GM23338 (cell line): Measurements from ENCODE around the gene FKBP1A. TPM values are rescaled to one million over a fixed set of nuclear protein-coding genes. Genes with fewer than 3 reads are reported as not detected.
A peak's percentile ranks its signal among the peaks of the same experiment; 100 is the strongest.

Experiments
- ATAC-seq: fragments of 200-7000 bp; cut with Tn5 transposase; 3 replicates; pipeline ENCODE4 v1.9.1; 2020
- DNase-seq: peaks from one replicate; pipeline ENCODE4 v3.0.0-alpha.2; 2015; ENCODE audit warnings: low spot score
- H2AFZ ChIP-seq: fragments of 200-600 bp; sonication (generic); 2 replicates; pipeline ENCODE4 v1.8.0; 2016; ENCODE audit warnings: antibody characterized with exemption, mild to moderate bottlenecking, moderate library complexity
- H3F3A ChIP-seq: fragments of 200-600 bp; sonication (generic); replicated peaks from 2 replicates; pipeline ENCODE4 v1.8.0; 2017; ENCODE audit warnings: antibody characterized with exemption, mixed run types, low read depth
- H3K27ac ChIP-seq: fragments of 200-600 bp; sonication (generic); 2 replicates; pipeline ENCODE4 v1.6.1; 2016; ENCODE audit warnings: low read depth
- H3K27me3 ChIP-seq: fragments of 200-600 bp; sonication (generic); 2 replicates; pipeline ENCODE4 v1.8.0; 2016; ENCODE audit warnings: mild to moderate bottlenecking, mixed run types, moderate library complexity; ENCODE audit not compliant: insufficient read depth
- H3K36me3 ChIP-seq: fragments of 200-600 bp; sonication (generic); 2 replicates; pipeline ENCODE4 v1.8.0; 2016; ENCODE audit warnings: mild to moderate bottlenecking; ENCODE audit not compliant: insufficient read depth
- H3K4me1 ChIP-seq: fragments of 200-600 bp; sonication (generic); 2 replicates; pipeline ENCODE4 v1.8.0; 2016; ENCODE audit warnings: mild to moderate bottlenecking, moderate library complexity; ENCODE audit not compliant: insufficient read depth
- H3K4me2 ChIP-seq: fragments of 200-600 bp; sonication (generic); 2 replicates; pipeline ENCODE4 v1.7.1; 2017; ENCODE audit warnings: mixed run types
- H3K4me3 ChIP-seq: fragments of 200-600 bp; sonication (generic); 2 replicates; pipeline ENCODE4 v1.6.1; 2016; ENCODE audit warnings: mixed run types
- H3K79me2 ChIP-seq: fragments of 200-600 bp; sonication (generic); replicated peaks from 2 replicates; pipeline ENCODE4 v1.8.0; 2017; ENCODE audit warnings: mild to moderate bottlenecking; ENCODE audit not compliant: insufficient read depth
- H3K9me2 ChIP-seq: fragments of 200-600 bp; sonication (generic); 2 replicates; pipeline ENCODE4 v1.8.0; 2017; ENCODE audit not compliant: insufficient read depth
- H4K20me1 ChIP-seq: fragments of 200-600 bp; sonication (generic); replicated peaks from 2 replicates; pipeline ENCODE4 v1.8.0; 2017; ENCODE audit warnings: mild to moderate bottlenecking; ENCODE audit not compliant: insufficient read depth
- H3K27ac Mint-ChIP-seq: 2 replicates; pipeline ENCODE4 v1.8.0; 2020; ENCODE audit warnings: inconsistent platforms, mild to moderate bottlenecking, moderate library complexity, mixed read lengths
- H3K27me3 Mint-ChIP-seq: 3 replicates; pipeline ENCODE4 v1.8.0; 2022; ENCODE audit warnings: low read depth, mild to moderate bottlenecking, moderate library complexity, mixed read lengths, inconsistent platforms; ENCODE audit not compliant: insufficient read depth, poor library complexity
- H3K36me3 Mint-ChIP-seq: 3 replicates; pipeline ENCODE4 v1.8.0; 2021; ENCODE audit warnings: low read depth, mild to moderate bottlenecking, inconsistent platforms, moderate library complexity, mixed read lengths
- H3K4me1 Mint-ChIP-seq: 3 replicates; pipeline ENCODE4 v1.8.0; 2020; ENCODE audit warnings: mild to moderate bottlenecking, inconsistent platforms, mixed read lengths
- H3K4me3 Mint-ChIP-seq: 3 replicates; pipeline ENCODE4 v1.8.0; 2021; ENCODE audit warnings: moderate library complexity, mild to moderate bottlenecking, inconsistent platforms, mixed read lengths
- H3K9me3 Mint-ChIP-seq: 3 replicates; pipeline ENCODE4 v1.8.0; 2020; ENCODE audit warnings: moderate library complexity, mild to moderate bottlenecking, inconsistent platforms, mixed read lengths
- CREB1 ChIP-seq: fragments of 250-450 bp; sonication (Bioruptor Pico); IDR thresholded peaks from 2 replicates; pipeline ENCODE4 v1.5.0; 2020; ENCODE audit warnings: low read depth, mild to moderate bottlenecking, moderate library complexity
- EZH2 ChIP-seq: fragments of 200-600 bp; sonication (generic); IDR thresholded peaks from one replicate; pipeline ENCODE4 v1.8.0; 2017; ENCODE audit warnings: antibody characterized with exemption, mild to moderate bottlenecking, low read depth; ENCODE audit not compliant: unreplicated experiment
- EZH2phosphoT487 ChIP-seq: fragments of 200-600 bp; sonication (generic); IDR thresholded peaks from one replicate; pipeline ENCODE4 v1.8.1; 2018; ENCODE audit warnings: antibody characterized with exemption; ENCODE audit not compliant: unreplicated experiment
- JUNB ChIP-seq: IDR thresholded peaks from one replicate; pipeline ENCODE4 v1.6.1; 2016; ENCODE audit warnings: antibody characterized with exemption; ENCODE audit not compliant: unreplicated experiment
- NANOG ChIP-seq: IDR thresholded peaks from 2 replicates; pipeline ENCODE4 v1.6.1; 2016; ENCODE audit warnings: antibody characterized with exemption, borderline replicate concordance
- POLR2AphosphoS5 ChIP-seq: IDR thresholded peaks from 2 replicates; pipeline ENCODE4 v1.6.1; 2016; ENCODE audit warnings: antibody characterized with exemption, low read depth
- STAT1 ChIP-seq: IDR thresholded peaks from one replicate; pipeline ENCODE4 v1.6.1; 2016; ENCODE audit warnings: antibody characterized with exemption; ENCODE audit not compliant: unreplicated experiment
- ZNF114 ChIP-seq: fragments of 250-450 bp; sonication (Bioruptor Pico); IDR thresholded peaks from 2 replicates; pipeline ENCODE4 v1.5.0; 2020; ENCODE audit warnings: mild to moderate bottlenecking, moderate library complexity
- ZNF331 ChIP-seq: fragments of 250-450 bp; sonication (Bioruptor Pico); IDR thresholded peaks from 2 replicates; pipeline ENCODE4 v1.5.0; 2020; ENCODE audit warnings: low read depth, mild to moderate bottlenecking, moderate library complexity
- polyA plus RNA-seq: library from polyadenylated mRNA; unstranded; fragments of >200 nt; fragmentation: Nextera tagmentation; extraction: Ambion mirVana; gene quantifications from 2 replicates; pipeline ENCODE4 v1.2.1, GENCODE V29; 2016
- total RNA-seq: library from RNA; depleted of rRNA; stranded (reverse); fragments of >200 nt; shearing (Covaris generic); gene quantifications from 2 replicates; pipeline ENCODE4 v1.2.3, GENCODE V29; 2014
- TF ChIP-seq, protein P1 (sequence below): fragments of 250-450 bp; sonication (Bioruptor Pico); IDR thresholded peaks from 2 replicates; pipeline ENCODE4 v1.5.0; 2020; ENCODE audit warnings: mild to moderate bottlenecking, moderate library complexity
- TF ChIP-seq, protein P2 (sequence below): IDR thresholded peaks from 2 replicates; pipeline ENCODE4 v1.6.1; 2016; ENCODE audit warnings: antibody characterized with exemption
- TF ChIP-seq, protein P3 (sequence below), 2 experiments: fragments of 200-600 bp in 1 of 2; sonication (generic) in 1 of 2; conservative IDR thresholded peaks; 2 replicates each; pipeline versions ENCODE4 v1.5.1 to v1.6.1; 2016 to 2017; ENCODE audit warnings: antibody characterized with exemption in 2 of 2, low read depth in 2 of 2, mild to moderate bottlenecking in 2 of 2, moderate library complexity in 1 of 2
- TF ChIP-seq, protein P4 (sequence below): IDR thresholded peaks from one replicate; pipeline ENCODE4 v1.6.1; 2018; ENCODE audit warnings: antibody characterized with exemption; ENCODE audit not compliant: unreplicated experiment

FKBP1A gene
- total and polyA plus RNA-seq, 2 experiments from 2014 or later, result 171 to 350 TPM

DNA sequence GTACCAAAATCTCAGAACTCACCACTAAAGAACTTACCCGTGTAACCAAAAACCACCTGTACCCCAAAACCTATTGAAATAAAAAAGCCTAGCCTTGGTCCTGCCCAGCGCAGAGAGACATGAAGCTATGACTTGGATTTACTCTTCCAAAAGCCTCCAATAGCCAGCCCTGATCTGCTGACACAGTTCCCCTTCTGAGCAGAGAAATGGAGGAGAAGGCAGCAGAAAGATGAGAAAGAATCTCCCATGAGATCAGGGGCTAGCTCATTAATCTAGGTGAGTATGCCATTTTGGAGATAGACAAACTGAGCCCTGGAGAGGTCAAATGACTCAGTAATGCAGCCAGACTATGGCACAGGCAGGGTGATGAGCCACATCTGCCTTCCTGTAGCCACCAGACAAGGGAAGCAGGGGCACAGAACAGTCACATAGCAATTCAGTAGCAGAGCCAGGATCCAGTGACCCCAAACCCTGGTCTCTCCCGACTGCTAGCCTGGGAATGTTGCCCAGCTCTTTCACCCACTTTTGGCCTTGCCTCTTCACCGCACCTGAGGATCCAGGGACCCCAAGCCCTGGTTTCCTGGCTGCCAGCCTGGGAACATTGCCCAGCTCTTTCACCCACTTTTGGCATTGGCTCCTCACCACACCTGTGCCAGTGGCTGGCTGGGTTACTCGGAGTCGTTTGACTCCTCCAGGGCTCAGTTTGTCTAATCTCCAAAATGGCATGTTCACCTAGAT lies 56.7 kb downstream of the FKBP1A start:
- no peaks in the 10 kb centered on the region for H3K9me2 ChIP-seq
- no peak overlapping the region for H3K4me3 ChIP-seq
- no peaks in the 10 kb centered on the region for H3K4me1 ChIP-seq
- H2AFZ ChIP-seq, result no peak overlapping the region
- ATAC-seq, result no peak
- peaks cover 15% of the 10 kb centered on the region for H4K20me1 ChIP-seq
- no peak overlapping the region for H3K27ac Mint-ChIP-seq
- no peaks in the 10 kb centered on the region for H3F3A ChIP-seq
- 0 out of 2 replicates have a peak, but pooled peaks cover 5% of the 10 kb centered on the region for H3K79me2 ChIP-seq
- peaks cover 23% of the 10 kb centered on the region; the same call in 2 of the 3 replicates for H3K36me3 Mint-ChIP-seq
- H3K27me3 ChIP-seq, result no peaks in the 10 kb centered on the region; the same call in 1 of the 2 replicates
- 0 out of 2 replicates have a peak overlapping the region, but pooled peaks have one; percentile 45 for H3K27ac ChIP-seq
- no peaks in the 10 kb centered on the region for H3K9me3 Mint-ChIP-seq
- H3K4me2 ChIP-seq, result no peak overlapping the region
- peaks cover 8% of the 10 kb centered on the region for H3K27me3 Mint-ChIP-seq
- TF ChIP-seq, protein P1, sequence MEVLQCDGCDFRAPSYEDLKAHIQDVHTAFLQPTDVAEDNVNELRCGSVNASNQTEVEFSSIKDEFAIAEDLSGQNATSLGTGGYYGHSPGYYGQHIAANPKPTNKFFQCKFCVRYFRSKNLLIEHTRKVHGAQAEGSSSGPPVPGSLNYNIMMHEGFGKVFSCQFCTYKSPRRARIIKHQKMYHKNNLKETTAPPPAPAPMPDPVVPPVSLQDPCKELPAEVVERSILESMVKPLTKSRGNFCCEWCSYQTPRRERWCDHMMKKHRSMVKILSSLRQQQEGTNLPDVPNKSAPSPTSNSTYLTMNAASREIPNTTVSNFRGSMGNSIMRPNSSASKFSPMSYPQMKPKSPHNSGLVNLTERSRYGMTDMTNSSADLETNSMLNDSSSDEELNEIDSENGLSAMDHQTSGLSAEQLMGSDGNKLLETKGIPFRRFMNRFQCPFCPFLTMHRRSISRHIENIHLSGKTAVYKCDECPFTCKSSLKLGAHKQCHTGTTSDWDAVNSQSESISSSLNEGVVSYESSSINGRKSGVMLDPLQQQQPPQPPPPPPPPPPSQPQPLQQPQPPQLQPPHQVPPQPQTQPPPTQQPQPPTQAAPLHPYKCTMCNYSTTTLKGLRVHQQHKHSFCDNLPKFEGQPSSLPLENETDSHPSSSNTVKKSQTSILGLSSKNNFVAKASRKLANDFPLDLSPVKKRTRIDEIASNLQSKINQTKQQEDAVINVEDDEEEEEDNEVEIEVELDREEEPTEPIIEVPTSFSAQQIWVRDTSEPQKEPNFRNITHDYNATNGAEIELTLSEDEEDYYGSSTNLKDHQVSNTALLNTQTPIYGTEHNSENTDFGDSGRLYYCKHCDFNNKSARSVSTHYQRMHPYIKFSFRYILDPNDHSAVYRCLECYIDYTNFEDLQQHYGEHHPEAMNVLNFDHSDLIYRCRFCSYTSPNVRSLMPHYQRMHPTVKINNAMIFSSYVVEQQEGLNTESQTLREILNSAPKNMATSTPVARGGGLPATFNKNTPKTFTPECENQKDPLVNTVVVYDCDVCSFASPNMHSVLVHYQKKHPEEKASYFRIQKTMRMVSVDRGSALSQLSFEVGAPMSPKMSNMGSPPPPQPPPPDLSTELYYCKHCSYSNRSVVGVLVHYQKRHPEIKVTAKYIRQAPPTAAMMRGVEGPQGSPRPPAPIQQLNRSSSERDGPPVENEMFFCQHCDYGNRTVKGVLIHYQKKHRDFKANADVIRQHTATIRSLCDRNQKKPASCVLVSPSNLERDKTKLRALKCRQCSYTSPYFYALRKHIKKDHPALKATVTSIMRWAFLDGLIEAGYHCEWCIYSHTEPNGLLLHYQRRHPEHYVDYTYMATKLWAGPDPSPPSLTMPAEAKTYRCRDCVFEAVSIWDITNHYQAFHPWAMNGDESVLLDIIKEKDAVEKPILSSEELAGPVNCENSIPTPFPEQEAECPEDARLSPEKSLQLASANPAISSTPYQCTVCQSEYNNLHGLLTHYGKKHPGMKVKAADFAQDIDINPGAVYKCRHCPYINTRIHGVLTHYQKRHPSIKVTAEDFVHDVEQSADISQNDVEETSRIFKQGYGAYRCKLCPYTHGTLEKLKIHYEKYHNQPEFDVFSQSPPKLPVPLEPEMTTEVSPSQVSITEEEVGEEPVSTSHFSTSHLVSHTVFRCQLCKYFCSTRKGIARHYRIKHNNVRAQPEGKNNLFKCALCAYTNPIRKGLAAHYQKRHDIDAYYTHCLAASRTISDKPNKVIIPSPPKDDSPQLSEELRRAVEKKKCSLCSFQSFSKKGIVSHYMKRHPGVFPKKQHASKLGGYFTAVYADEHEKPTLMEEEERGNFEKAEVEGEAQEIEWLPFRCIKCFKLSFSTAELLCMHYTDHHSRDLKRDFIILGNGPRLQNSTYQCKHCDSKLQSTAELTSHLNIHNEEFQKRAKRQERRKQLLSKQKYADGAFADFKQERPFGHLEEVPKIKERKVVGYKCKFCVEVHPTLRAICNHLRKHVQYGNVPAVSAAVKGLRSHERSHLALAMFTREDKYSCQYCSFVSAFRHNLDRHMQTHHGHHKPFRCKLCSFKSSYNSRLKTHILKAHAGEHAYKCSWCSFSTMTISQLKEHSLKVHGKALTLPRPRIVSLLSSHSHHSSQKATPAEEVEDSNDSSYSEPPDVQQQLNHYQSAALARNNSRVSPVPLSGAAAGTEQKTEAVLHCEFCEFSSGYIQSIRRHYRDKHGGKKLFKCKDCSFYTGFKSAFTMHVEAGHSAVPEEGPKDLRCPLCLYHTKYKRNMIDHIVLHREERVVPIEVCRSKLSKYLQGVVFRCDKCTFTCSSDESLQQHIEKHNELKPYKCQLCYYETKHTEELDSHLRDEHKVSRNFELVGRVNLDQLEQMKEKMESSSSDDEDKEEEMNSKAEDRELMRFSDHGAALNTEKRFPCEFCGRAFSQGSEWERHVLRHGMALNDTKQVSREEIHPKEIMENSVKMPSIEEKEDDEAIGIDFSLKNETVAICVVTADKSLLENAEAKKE (CRISPR knock-in tag), result no peak
- TF ChIP-seq, protein P2, sequence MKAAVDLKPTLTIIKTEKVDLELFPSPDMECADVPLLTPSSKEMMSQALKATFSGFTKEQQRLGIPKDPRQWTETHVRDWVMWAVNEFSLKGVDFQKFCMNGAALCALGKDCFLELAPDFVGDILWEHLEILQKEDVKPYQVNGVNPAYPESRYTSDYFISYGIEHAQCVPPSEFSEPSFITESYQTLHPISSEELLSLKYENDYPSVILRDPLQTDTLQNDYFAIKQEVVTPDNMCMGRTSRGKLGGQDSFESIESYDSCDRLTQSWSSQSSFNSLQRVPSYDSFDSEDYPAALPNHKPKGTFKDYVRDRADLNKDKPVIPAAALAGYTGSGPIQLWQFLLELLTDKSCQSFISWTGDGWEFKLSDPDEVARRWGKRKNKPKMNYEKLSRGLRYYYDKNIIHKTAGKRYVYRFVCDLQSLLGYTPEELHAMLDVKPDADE, result no peak
- TF ChIP-seq ZNF114 (no peak), STAT1 (no peak), NANOG (no peak), JUNB (no peak), POLR2AphosphoS5 (no peak), EZH2 (no peak), ZNF331 (CRISPR knock-in tag) (no peak), EZH2phosphoT487 (no peak), CREB1 (no peak)
- TF ChIP-seq, protein P3, sequence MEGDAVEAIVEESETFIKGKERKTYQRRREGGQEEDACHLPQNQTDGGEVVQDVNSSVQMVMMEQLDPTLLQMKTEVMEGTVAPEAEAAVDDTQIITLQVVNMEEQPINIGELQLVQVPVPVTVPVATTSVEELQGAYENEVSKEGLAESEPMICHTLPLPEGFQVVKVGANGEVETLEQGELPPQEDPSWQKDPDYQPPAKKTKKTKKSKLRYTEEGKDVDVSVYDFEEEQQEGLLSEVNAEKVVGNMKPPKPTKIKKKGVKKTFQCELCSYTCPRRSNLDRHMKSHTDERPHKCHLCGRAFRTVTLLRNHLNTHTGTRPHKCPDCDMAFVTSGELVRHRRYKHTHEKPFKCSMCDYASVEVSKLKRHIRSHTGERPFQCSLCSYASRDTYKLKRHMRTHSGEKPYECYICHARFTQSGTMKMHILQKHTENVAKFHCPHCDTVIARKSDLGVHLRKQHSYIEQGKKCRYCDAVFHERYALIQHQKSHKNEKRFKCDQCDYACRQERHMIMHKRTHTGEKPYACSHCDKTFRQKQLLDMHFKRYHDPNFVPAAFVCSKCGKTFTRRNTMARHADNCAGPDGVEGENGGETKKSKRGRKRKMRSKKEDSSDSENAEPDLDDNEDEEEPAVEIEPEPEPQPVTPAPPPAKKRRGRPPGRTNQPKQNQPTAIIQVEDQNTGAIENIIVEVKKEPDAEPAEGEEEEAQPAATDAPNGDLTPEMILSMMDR (conservative IDR thresholded peaks at IDR 0.05; ENCODE audit: low read depth in 2 of 2), result no peak
- TF ChIP-seq, protein P4, sequence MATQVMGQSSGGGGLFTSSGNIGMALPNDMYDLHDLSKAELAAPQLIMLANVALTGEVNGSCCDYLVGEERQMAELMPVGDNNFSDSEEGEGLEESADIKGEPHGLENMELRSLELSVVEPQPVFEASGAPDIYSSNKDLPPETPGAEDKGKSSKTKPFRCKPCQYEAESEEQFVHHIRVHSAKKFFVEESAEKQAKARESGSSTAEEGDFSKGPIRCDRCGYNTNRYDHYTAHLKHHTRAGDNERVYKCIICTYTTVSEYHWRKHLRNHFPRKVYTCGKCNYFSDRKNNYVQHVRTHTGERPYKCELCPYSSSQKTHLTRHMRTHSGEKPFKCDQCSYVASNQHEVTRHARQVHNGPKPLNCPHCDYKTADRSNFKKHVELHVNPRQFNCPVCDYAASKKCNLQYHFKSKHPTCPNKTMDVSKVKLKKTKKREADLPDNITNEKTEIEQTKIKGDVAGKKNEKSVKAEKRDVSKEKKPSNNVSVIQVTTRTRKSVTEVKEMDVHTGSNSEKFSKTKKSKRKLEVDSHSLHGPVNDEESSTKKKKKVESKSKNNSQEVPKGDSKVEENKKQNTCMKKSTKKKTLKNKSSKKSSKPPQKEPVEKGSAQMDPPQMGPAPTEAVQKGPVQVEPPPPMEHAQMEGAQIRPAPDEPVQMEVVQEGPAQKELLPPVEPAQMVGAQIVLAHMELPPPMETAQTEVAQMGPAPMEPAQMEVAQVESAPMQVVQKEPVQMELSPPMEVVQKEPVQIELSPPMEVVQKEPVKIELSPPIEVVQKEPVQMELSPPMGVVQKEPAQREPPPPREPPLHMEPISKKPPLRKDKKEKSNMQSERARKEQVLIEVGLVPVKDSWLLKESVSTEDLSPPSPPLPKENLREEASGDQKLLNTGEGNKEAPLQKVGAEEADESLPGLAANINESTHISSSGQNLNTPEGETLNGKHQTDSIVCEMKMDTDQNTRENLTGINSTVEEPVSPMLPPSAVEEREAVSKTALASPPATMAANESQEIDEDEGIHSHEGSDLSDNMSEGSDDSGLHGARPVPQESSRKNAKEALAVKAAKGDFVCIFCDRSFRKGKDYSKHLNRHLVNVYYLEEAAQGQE, result no peak
- no peak for DNase-seq
- peaks cover 16% of the 10 kb centered on the region for H3K4me1 Mint-ChIP-seq
- no peaks in the 10 kb centered on the region for H3K36me3 ChIP-seq
- H3K4me3 Mint-ChIP-seq, result no peak overlapping the region
